ENCODE results near the gene ANXA11. TPM values are rescaled to one million over a fixed set of nuclear protein-coding genes. Genes with fewer than 3 reads are reported as not detected.

ANXA11 gene
- total and polyA plus RNA-seq, 2 of the 8 experiments (the other 6 are each of a cell fraction or from before 2014, with no cell fraction given), result 40.5 to 84.9 TPM

- no peak overlapping the region for H3K4me3 ChIP-seq (ENCODE audit: extremely low read depth in 1 of 4, insufficient read depth in 2 of 4, low read depth in 3 of 4, low read length in 4 of 4)
- H2AK5ac ChIP-seq (ENCODE audit: low read depth, low read length), result no peak overlapping the region
- H3K9ac ChIP-seq (replicated peaks in 1 of 4; ENCODE audit: extremely low read depth in 1 of 4, low read depth in 3 of 4, low read length in 3 of 4), result no peak overlapping the region
- ChIA-PET CTCF (ENCODE audit: partially characterized antibody) (interaction anchor here (1.8 to 3.0 kb wide), 2 partner anchors 9 to 21 kb away, joined by 7 to 15 read pairs; no protein-coding TSS in a partner anchor), POLR2A (ENCODE audit: partially characterized antibody) (no interaction called here)
- H2BK120ac ChIP-seq (replicated peaks; ENCODE audit: low read depth, low read length), result no peak overlapping the region
- H3K27ac ChIP-seq (ENCODE audit: low read depth, low read length), result no peak overlapping the region
- H2BK15ac ChIP-seq (ENCODE audit: low read length), result no peak overlapping the region
- H2BK20ac ChIP-seq (ENCODE audit: low read length), result no peak overlapping the region
- H2BK5ac ChIP-seq (ENCODE audit: low read depth, low read length), result no peak overlapping the region
- DNase-seq (ENCODE audit: low read depth in 1 of 2, low spot score in 2 of 2) (no peak), FAIRE-seq (no peak)
- H4K91ac ChIP-seq (replicated peaks; ENCODE audit: insufficient read length, low read length), result no peak overlapping the region
- H3K79me1 ChIP-seq (ENCODE audit: low read depth, low read length), result peaks cover 2% of the 10 kb centered on the region
- no peaks in the 10 kb centered on the region for H3K27me3 ChIP-seq (replicated peaks in 1 of 4; ENCODE audit: control insufficient read depth in 3 of 4, extremely low read depth in 1 of 4, insufficient read depth in 3 of 4, low read length in 3 of 4)
- H2BK12ac ChIP-seq (ENCODE audit: low read depth, low read length), result no peak overlapping the region
- H3K4ac ChIP-seq (replicated peaks; ENCODE audit: insufficient read length, low read depth, low read length), result no peak overlapping the region
- H3K4me1 ChIP-seq (replicated peaks in 1 of 4; ENCODE audit: control insufficient read depth in 3 of 4, insufficient read depth in 4 of 4, low read length in 3 of 4), result peaks cover 0 to 4% (median 2%) of the 10 kb centered on the region in 4 experiments; a peak in 3 of 7 replicates
- H3K18ac ChIP-seq (ENCODE audit: extremely low read depth, low read length), result no peak overlapping the region
- H3K23me2 ChIP-seq (ENCODE audit: low read depth, low read length), result no peaks in the 10 kb centered on the region
- peaks cover 0 to 32% of the 10 kb centered on the region in 2 experiments; a peak in 2 of 4 replicates for H3K79me2 ChIP-seq (ENCODE audit: control insufficient read depth in 1 of 2, insufficient read depth in 2 of 2, low read length in 2 of 2)
- no peak overlapping the region for H2AFZ ChIP-seq (ENCODE audit: low read length)
- no peaks in the 10 kb centered on the region for H3K36me3 ChIP-seq (ENCODE audit: control insufficient read depth in 2 of 4, insufficient read depth in 4 of 4, low read length in 3 of 4)
- no peak overlapping the region for H3K23ac ChIP-seq (ENCODE audit: insufficient read length)
- no peak overlapping the region; a peak in 1 of 4 replicates for H3K4me2 ChIP-seq (ENCODE audit: insufficient read depth in 1 of 2, low read depth in 2 of 2, low read length in 2 of 2)
- H4K20me1 ChIP-seq (replicated peaks in 1 of 2; ENCODE audit: control insufficient read depth in 1 of 2, insufficient read depth in 2 of 2, low read length in 2 of 2), result peaks cover under 1 to 10% of the 10 kb centered on the region in 2 experiments
- no peak overlapping the region for H4K5ac ChIP-seq (ENCODE audit: insufficient read length, low read depth, low read length)
- 83% methylated on average over 13 of the region's 13 CpGs; no CpG with 5 or more reads in 1 of the 2 experiments for whole genome bisulfite sequencing, 2 experiments (ENCODE audit: extremely low coverage in 1 of 2, insufficient coverage in 1 of 2, insufficient read length in 1 of 2, insufficient replicate concordance in 2 of 2, low coverage in 1 of 2, low lambda C conversion rate in 2 of 2, missing lambda C conversion rate in 1 of 2)
- H3K9me3 ChIP-seq (ENCODE audit: insufficient read depth in 2 of 2, low read depth in 1 of 2, low read length in 1 of 2), result no peaks in the 10 kb centered on the region
- peak overlapping the region; percentile 35; the same call in 1 of the 2 replicates for H4K8ac ChIP-seq (ENCODE audit: extremely low read depth, insufficient read depth, low read length)
- no peak overlapping the region for H3K14ac ChIP-seq (ENCODE audit: insufficient read length)
- H3K56ac ChIP-seq (replicated peaks; ENCODE audit: insufficient read length, low read depth, low read length), result no peak overlapping the region
- TF ChIP-seq TCF12 (IDR thresholded peaks at IDR 0.05; ENCODE audit: low read depth, low read length) (no peak), RFX5 (IDR thresholded peaks at IDR 0.05; ENCODE audit: borderline replicate concordance, low read depth, low read length) (no peak), RXRA (IDR thresholded peaks at IDR 0.05; ENCODE audit: insufficient read depth, low read depth, low read length) (no peak), TAF7 (optimal IDR thresholded peaks at IDR 0.05; ENCODE audit: borderline replicate concordance, low read depth, low read length) (no peak), CHD1 (IDR thresholded peaks at IDR 0.05; ENCODE audit: low read depth, low read length) (no peak)
Observed at GRCh38 chr10:80186364-80187012, 18.8 kb downstream of the ANXA11 start.
